ENCODE measurements around the gene CNTFR. TPM values are rescaled to one million over a fixed set of nuclear protein-coding genes. Genes with fewer than 3 reads are reported as not detected.

Gene CNTFR
- total and polyA plus RNA-seq, 10 donors: 2.8 to 46.8 (median 15.9) TPM

GRCh38 chr9:34507556-34507955 is 82.0 kb downstream of the CNTFR start:
- peaks cover 0 to 7% (median 0%) of the 10 kb centered on the region in 7 donors for H3K27me3 ChIP-seq (replicated peaks in 1 of 7)
- H3K4me3 ChIP-seq: no peak overlapping the region
- TF ChIP-seq POLR2A (IDR thresholded peaks at IDR 0.05) (no peak), CTCF (IDR thresholded peaks at IDR 0.05 in 8 of 11, conservative IDR thresholded peaks at IDR 0.05 in 3 of 11) (no peak), POLR2AphosphoS5 (IDR thresholded peaks at IDR 0.05) (no peak)
- no peaks in the 10 kb centered on the region for H3K9me3 ChIP-seq
- intact Hi-C loops (cut with DNase I; ENCODE audit: low total_unique reads): loop anchor here (10.0 kb wide), 1 partner anchor 103 kb away; no protein-coding TSS in a partner anchor
- H3K4me1 ChIP-seq: no peaks in the 10 kb centered on the region
- H3K36me3 ChIP-seq: no peaks in the 10 kb centered on the region
- H3K27ac ChIP-seq: no peak overlapping the region
- DNase-seq: no peak
- 75 to 87% (median 78%) methylated on average over 5 of the region's 5 CpGs for WGBS, 5 donors

GRCh38 chr9:34506623-34507022 is 82.9 kb downstream of the CNTFR start:
- peaks cover 0 to 7% (median 0%) of the 10 kb centered on the region in 7 donors for H3K27me3 ChIP-seq (replicated peaks in 1 of 7)
- H3K4me1 ChIP-seq: peaks cover 0 to 8% (median under 1%) of the 10 kb centered on the region in 6 donors
- no peak overlapping the region for H3K4me3 ChIP-seq
- H3K27ac ChIP-seq: no peak overlapping the region
- no peaks in the 10 kb centered on the region for H3K36me3 ChIP-seq
- no peak for TF ChIP-seq POLR2A (IDR thresholded peaks at IDR 0.05)
- no peak for TF ChIP-seq CTCF (IDR thresholded peaks at IDR 0.05 in 8 of 11, conservative IDR thresholded peaks at IDR 0.05 in 3 of 11)
- TF ChIP-seq POLR2AphosphoS5 (IDR thresholded peaks at IDR 0.05): no peak
- DNase-seq: no peak
- intact Hi-C loops (cut with DNase I; ENCODE audit: low total_unique reads): loop anchor here (10.0 kb wide), 1 partner anchor 102 kb away; no protein-coding TSS in a partner anchor
- no peaks in the 10 kb centered on the region for H3K9me3 ChIP-seq
- WGBS, 5 donors: 84 to 91% (median 88%) methylated on average over 7 of the region's 7 CpGs

GRCh38 chr9:34505370-34506120 is 84.0 kb downstream of the CNTFR start:
- DNase-seq: no peak
- Histone ChIP-seq H3K27me3 (replicated peaks in 1 of 7) (peaks cover 0 to 8% (median 0%) of the 10 kb centered on the region in 7 donors), H3K4me3 (no peak overlapping the region), H3K36me3 (no peaks in the 10 kb centered on the region), H3K27ac (peak overlapping the region in 2 of 8 donors; percentile 4 to 15), H3K4me1 (peaks cover 0 to 14% (median 4%) of the 10 kb centered on the region in 6 donors), H3K9me3 (no peaks in the 10 kb centered on the region)
- no peak for TF ChIP-seq CTCF (IDR thresholded peaks at IDR 0.05 in 8 of 11, conservative IDR thresholded peaks at IDR 0.05 in 3 of 11)
- TF ChIP-seq POLR2A (IDR thresholded peaks at IDR 0.05): no peak
- TF ChIP-seq POLR2AphosphoS5 (IDR thresholded peaks at IDR 0.05): no peak
- WGBS, 5 donors: 70 to 83% (median 80%) methylated on average over 5 of the region's 5 CpGs
- intact Hi-C loops (cut with DNase I; ENCODE audit: low total_unique reads): loop anchor here (10.0 kb wide), 1 partner anchor 101 kb away; no protein-coding TSS in a partner anchor

GRCh38 chr9:34503406-34503805 is 86.1 kb downstream of the CNTFR start:
- intact Hi-C loops (cut with DNase I; ENCODE audit: low total_unique reads): loop anchor here (10.0 kb wide), 1 partner anchor 99 kb away; no protein-coding TSS in a partner anchor
- Histone ChIP-seq H3K9me3 (no peaks in the 10 kb centered on the region), H3K4me1 (peaks cover 0 to 14% (median 4%) of the 10 kb centered on the region in 6 donors), H3K36me3 (no peaks in the 10 kb centered on the region), H3K4me3 (no peak overlapping the region), H3K27ac (no peak overlapping the region), H3K27me3 (replicated peaks in 1 of 7) (peaks cover 0 to 17% (median 0%) of the 10 kb centered on the region in 7 donors)
- TF ChIP-seq POLR2AphosphoS5 (IDR thresholded peaks at IDR 0.05): no peak
- TF ChIP-seq POLR2A (IDR thresholded peaks at IDR 0.05): no peak
- TF ChIP-seq CTCF (IDR thresholded peaks at IDR 0.05 in 8 of 11, conservative IDR thresholded peaks at IDR 0.05 in 3 of 11): no peak
- no peak for DNase-seq
